Measurements from ENCODE around the gene PM20D2.

DNA sequence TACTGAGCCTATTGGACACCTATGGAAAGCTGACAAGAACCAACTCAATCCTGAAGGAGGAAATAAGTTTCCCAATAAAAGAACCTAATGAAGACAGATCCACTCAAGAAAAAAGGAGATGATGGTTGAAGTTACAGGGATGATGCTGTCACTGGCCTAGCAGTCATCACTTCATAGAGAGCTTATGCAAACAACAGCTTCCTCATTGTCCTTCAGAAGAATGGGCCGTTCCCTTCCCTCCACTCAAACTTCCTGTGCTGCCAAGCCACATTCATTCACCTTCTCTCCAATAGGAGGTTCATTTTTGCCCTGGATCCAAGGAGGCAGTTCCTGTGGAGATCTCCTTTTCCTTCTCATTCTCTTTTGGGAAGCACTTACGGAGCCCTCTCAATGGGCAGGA is 13.8 kb upstream of the PM20D2 start:
- TF ChIP-seq, protein P1, sequence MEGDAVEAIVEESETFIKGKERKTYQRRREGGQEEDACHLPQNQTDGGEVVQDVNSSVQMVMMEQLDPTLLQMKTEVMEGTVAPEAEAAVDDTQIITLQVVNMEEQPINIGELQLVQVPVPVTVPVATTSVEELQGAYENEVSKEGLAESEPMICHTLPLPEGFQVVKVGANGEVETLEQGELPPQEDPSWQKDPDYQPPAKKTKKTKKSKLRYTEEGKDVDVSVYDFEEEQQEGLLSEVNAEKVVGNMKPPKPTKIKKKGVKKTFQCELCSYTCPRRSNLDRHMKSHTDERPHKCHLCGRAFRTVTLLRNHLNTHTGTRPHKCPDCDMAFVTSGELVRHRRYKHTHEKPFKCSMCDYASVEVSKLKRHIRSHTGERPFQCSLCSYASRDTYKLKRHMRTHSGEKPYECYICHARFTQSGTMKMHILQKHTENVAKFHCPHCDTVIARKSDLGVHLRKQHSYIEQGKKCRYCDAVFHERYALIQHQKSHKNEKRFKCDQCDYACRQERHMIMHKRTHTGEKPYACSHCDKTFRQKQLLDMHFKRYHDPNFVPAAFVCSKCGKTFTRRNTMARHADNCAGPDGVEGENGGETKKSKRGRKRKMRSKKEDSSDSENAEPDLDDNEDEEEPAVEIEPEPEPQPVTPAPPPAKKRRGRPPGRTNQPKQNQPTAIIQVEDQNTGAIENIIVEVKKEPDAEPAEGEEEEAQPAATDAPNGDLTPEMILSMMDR (conservative IDR thresholded peaks at IDR 0.05): no peak
- no peak for TF ChIP-seq EZH2 (IDR thresholded peaks at IDR 0.05; ENCODE audit: low read depth)
